T1000 (cell line): ENCODE results near the gene AFAP1L1.

Experiments used
- DNase-seq: peaks from one replicate; lab custom pipeline; 2025; ENCODE audit warnings: mixed read lengths; lab: John Stamatoyannopoulos, UW

The AFAP1L1 gene

DNA sequence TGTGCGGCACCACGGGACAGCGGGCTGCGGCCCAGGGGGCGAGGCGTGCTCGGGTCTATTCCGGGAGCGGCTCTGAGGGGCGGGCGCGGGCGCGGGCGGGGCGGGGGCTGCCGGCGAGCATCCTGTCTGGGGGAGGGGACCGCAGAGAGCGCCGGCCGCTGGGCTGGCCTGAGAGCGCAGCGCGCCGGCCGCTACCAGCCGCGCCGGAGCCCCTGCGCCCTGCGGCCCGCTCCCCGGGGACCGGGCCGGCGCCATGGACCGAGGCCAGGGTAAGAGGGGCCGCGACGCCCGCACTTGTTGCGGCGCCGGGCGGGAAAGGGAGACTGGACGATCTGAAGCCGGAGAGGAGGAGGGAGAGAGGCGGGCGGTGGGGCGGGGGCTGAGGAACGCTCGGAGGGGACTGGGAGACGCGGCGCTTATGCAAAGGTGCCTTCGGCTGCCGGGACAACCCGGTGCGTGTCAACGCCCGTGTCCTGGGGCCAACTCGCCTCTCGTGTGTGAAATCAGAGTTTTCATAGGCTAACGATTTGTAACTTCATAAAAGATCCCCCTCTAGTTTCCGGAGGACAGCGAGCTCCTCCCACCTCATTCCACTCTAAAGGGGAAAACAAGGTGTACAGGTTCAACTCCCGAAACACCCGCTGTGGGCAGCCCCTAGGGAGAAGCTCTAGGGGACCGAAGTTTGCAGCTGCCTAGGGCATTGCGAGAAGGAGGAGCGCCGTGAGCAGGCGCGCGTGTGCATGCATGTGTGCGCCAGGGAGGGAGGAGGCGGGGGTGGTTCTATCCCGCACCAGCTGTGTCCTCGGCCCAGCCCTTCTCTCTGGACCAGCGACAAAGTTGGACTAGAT lies at the start of gene AFAP1L1:
Gene AFAP1L1, plus strand, starts transcription at position 144 of the 848 bp plus-strand sequence. Its CDS starts 110 bp downstream, at position 254.
- DNase-seq = no peak

DNA sequence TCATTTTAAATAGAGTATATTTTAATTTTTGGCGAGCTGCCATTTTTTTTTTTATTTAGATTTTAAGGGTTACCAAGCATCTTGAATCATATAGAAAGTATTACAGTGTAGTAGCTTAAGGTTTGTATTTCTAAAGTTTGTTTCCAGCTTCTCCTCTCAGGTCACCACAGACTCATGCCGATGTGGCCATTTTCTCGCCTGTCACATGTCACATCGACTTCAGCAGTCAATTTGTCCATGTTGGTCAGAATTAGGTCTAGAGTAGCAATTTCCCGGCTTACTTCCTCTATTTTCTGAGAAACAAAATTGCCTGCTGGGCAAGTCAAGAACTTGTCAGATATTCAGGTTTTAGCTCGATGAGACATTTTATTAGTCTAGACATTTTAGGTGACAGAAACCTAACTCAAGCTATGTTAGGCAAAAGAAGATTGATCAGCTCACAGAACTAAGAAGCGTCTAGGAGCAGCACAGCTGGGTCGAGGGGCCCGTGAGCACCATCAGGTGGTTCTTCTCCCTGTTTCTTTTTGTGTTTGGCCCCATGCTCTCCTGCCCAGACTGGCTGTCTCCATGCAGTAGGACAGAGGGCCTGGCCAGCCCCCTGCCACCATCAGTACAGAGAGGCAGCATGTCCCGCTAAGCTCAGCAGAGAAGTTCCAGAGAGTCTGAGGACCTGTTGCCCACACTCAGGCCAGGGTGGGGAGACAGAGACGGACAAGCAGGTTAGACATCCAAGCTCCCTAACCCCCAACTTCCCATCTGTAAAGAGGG lies 48.4 kb upstream of the AFAP1L1 start:
- DNase-seq = no peak

DNA sequence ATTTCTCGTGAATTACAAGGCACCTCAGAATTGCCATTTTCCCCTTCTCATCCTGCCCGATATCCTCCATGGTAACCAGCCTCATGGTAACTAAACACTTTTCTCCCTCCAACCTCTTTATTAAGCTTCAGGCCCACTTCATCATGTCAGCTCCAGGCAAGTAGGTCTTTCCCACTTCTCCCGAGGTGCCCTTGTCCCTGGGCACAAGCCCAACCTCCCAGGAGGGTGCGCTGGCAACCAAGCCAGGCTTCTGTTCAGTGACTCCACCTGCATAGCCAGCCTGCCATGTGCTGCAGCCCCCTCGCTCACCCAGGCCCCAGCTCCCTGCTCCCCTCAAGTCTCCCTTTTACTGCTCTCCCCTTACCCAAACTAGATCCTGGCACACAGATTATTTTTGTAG lies 47.4 kb upstream of the AFAP1L1 start:
- DNase-seq = no peak

DNA sequence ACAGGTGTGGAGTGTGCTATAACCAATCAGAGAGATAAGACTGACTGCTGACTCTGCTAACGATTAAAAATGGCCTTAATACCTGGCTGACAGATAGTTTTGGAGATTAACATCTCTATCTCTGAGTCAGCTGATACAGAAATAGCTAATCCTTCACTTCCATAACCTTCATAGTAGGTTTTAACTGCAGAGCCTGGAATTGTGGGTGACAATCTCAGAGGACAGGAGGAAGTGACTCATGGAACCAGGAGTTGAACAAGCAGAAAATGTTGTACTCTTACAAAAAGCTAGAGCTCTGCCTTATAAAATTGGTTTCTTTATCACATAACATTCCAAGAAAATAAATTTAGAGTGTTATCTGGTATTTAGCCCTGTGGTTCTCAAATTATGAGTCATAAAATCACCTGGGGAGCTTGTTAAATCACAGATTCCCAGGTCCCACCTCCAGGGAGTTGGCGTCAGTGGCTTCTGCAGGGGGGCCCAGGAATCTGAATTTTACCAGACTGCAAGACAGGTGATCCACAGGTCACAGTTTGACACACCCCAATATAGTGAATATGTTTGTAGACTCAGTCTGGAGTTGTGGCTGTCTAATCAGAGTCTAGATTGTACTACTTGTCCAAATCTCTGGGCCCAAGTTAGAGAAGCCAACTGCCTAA lies 44.4 kb upstream of the AFAP1L1 start:
- DNase-seq = no peak

DNA sequence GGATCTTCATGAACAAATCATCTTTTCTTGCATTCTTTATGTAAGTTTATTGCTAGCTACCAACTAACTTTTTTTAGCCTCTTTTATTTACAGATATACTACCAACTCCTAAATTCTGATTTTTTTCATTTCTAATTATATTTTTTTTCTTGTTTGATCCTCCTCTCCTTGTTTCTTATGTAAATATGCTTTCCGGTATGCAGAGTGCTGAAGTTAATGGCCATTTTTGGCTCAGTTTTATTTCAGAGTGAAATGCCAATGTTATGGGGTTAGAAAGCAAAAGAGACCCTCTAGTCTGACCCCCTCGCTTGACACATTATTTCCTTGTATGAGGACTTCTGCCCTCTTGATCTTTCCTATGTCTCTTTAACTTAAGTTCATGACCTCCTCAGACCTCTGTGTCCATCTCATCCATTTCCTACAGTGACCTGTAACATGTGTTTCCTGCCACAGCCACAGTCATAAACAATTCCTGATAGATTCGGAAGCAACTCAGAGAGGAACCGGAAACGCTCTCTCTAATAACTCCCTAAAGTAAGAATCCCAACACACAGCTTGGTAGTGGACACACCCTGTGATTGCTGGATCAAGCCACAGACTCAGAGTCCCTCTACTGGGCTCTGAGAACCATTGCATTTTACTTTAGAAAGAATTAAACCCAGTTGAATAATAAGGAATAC lies 42.9 kb upstream of the AFAP1L1 start:
- peak; percentile 29 for DNase-seq

- no peak for DNase-seq
Measured at GRCh38 chr5:149229298-149229937, 42.2 kb upstream of the AFAP1L1 start.

GRCh38 chr5:149235841-149236240 lies 35.8 kb upstream of the AFAP1L1 start:
- DNase-seq = no peak

DNA sequence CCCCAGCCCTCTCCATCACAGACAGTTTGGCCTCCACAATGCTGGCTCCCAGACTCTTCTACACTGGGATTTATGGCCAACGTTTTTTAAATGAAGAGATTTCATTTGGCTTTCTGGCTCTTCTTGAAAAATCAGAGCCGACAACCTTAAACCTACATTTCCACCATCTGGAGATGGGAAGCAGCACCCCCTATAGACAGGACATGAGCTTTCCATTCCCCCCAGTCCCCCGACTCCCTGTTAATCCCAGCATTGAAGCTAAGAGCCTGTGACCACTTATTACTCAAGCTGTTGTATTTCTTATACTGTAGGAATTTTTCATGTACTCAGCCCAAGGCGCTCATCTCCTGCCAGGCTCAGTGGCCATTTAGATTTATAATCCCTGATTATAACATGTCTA lies 34.0 kb upstream of the AFAP1L1 start:
- no peak for DNase-seq

- DNase-seq = no peak
Measured at GRCh38 chr5:149238540-149238939, 33.1 kb upstream of the AFAP1L1 start.

DNA sequence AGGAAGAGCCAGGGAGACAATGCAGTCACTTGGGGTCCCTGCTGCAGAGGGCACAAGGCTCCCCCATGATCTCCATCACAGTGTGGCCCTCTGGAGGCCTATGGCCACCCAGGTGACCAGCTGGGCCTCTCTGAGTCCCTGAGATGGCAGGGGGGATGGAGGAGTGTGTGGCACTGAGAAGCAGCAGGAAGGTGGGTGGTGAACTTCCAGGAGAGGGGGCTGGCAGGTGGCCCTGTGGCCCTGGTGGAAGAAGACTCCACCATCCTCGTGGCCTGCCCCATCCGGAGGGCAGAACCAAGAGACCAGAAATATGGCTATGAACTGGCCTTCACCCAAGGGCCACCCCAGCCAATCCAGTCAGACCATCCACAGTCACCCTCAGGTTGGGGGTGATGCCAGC lies 31.7 kb upstream of the AFAP1L1 start:
- no peak for DNase-seq

DNA sequence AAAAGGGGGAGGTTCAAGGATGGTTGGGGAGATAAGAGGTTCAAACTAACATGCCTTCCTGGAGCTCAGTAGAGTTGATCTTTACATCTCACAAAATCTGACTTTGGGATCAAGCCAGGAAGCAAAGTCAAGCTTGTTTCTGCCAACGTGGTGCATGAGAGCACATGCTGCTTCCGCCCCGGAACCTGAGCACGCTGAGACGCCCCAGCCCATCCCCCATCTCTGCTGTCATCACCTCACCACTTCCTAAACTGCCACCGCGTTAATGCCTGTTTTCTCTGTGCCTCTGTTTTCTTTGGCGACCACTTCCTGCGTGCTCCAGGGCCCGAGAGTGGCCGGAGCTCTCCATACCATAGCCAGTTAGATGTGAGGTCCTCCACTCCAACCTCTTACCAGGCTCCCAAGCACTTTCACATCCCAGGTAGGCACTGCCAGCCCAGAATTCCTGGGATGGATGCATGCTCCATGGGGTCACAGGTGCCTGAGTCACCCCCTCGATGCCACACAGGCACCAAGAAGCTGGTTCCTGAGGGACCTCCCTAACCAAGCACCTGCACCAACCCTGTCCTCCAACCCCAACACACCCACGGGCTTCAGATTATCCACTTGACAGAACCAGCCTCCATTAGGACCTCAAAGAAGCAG lies 31.2 kb upstream of the AFAP1L1 start:
- no peak for DNase-seq

DNA sequence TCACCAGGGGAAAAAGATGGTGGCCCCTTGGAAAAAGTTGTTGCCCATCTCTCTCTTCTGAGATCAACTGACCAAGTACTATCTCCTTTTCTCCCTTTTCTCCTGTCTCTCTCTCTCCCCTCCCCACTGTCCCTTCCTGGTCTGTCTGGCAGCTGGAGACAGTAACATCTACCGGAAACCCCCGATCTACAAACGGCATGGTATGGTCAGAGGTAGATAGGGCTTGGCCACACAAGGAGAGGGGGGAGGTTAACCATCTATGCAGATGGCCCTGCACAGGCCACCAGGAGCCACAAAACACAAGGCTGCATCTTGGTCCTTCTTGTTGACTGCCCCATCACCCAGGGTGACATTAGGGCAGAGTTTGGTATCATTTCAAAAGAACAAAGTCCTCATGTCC lies 29.3 kb upstream of the AFAP1L1 start:
- no peak for DNase-seq

DNA sequence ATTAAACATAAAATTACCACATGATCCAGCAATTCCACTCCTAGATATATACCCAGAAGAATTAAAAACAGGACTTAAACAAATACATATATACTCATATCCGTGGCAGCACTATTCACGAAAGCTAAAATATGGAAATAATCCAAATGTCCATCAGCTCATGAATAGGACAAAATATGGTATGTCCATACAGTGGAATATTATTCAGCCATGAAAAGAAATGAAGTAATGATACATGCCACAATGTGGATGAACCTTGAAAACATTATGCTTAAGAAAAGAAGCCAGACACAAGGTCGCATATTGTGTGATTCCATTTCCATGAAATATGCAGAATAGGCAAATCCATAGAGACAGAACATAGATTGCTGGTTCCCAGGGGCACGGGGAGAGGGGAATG lies 24.8 kb upstream of the AFAP1L1 start:
- DNase-seq = no peak

DNA sequence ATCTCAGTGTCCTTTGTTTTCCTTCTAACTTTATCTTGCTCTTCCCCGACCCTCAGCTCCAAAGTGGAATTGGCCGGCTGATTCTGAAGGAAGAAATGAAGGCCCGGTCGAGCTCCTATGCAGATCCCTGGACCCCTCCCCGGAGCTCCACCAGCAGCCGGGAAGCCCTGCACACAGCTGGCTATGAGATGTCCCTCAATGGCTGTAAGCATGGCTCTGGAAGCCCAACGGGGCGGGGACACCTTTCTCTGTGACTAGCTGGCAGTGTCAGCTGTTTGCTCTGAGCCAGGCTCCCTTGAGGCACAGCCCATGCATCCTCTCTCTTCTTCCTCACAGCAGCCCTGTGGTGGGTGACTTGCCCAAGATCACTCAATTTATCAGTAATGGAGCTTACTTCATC lies 23.9 kb upstream of the AFAP1L1 start:
- no peak for DNase-seq

- DNase-seq = no peak
Measured at GRCh38 chr5:149251546-149251945, 20.1 kb upstream of the AFAP1L1 start.

DNA sequence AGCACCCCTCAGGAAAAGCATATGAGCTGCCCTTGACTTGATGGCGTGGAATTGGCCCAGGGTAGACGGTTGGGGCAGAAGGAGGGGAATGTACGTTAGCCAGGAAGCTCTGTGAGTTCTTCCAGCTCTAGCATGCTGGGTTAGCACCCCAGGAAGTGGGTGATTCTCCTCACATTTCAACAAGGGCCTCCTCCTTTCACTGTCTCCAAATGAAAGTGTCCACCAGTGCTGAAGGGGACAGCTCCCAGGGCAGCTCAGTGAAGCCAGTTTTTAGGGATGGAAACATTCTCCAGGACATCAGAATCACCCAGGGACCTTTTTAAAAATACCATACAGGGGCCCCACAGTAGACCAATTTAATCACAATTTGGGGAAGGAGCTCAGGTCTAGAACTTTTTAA lies 17.2 kb upstream of the AFAP1L1 start:
- DNase-seq = no peak

GRCh38 chr5:149256451-149256850 lies 15.2 kb upstream of the AFAP1L1 start:
- no peak for DNase-seq

GRCh38 chr5:149257131-149257530 lies 14.5 kb upstream of the AFAP1L1 start:
- DNase-seq = no peak

GRCh38 chr5:149257889-149258705 lies 13.6 kb upstream of the AFAP1L1 start:
- no peak for DNase-seq

GRCh38 chr5:149260761-149261160 lies 10.9 kb upstream of the AFAP1L1 start:
- DNase-seq = no peak
